Gastroesophageal sphincter (tissue), 4 donors: ENCODE measurements around the gene MS4A12. TPM values are rescaled to one million over a fixed set of nuclear protein-coding genes. Genes with fewer than 3 reads are reported as not detected.
"Not testable (repeated sequence)": the region's sequence is repeated elsewhere in the genome, so short reads cannot be mapped to it uniquely, and the experiment has no call there.

ENCODE experiments used
- ATAC-seq: fragments of 150-250 bp; one replicate; pipeline ENCODE4 v1.9.1; 2016; ENCODE audit warnings: mild to moderate bottlenecking, moderate library complexity
- H3K27ac ChIP-seq, 4 donors: fragments of 200-600 bp; sonication (generic) in 3 of 4; 1 replicate in 3 of 4; 2 replicates in 1 of 4; pipeline ENCODE4 v1.5.1; 2016 to 2019
- H3K27me3 ChIP-seq: fragments of 200-600 bp; sonication (generic); one replicate; pipeline ENCODE4 v1.5.1; 2019
- H3K36me3 ChIP-seq, 2 donors: fragments of 200-600 bp; sonication (generic); one replicate each; pipeline ENCODE4 v1.5.1; 2019; ENCODE audit warnings: control low read depth in 1 of 2
- H3K4me1 ChIP-seq, 3 donors: fragments of 200-600 bp; sonication (generic); 1 replicate in 2 of 3; 2 replicates in 1 of 3; pipeline ENCODE4 v1.5.1; 2016 to 2019; ENCODE audit warnings: control low read depth in 2 of 3
- H3K4me3 ChIP-seq, 2 donors: fragments of 200-600 bp; sonication (generic); one replicate each; pipeline ENCODE4 v1.5.1; 2019; ENCODE audit warnings: mild to moderate bottlenecking in 1 of 2, moderate library complexity in 1 of 2
- H3K9me3 ChIP-seq, 3 donors: fragments of 200-600 bp; sonication (generic); one replicate each; pipeline ENCODE4 v1.5.1; 2017 to 2019; ENCODE audit warnings: control low read depth in 2 of 3
- CTCF ChIP-seq, 4 experiments: fragments of 200-600 bp in 2 of 4; fragments of 450-650 bp in 2 of 4; sonication (generic) in 1 of 4; IDR thresholded peaks; one replicate each; pipeline ENCODE4 v1.5.1; 2017 to 2019; ENCODE audit warnings: antibody characterized with exemption in 4 of 4, mild to moderate bottlenecking in 2 of 4, moderate library complexity in 2 of 4
- EP300 ChIP-seq: sonication (generic); formaldehyde crosslinking; IDR thresholded peaks from one replicate; pipeline ENCODE4 v1.6.1; 2017; ENCODE audit warnings: antibody characterized with exemption, mild to moderate bottlenecking
- POLR2A ChIP-seq, 2 donors: fragments of 450-650 bp; IDR thresholded peaks; one replicate each; pipeline ENCODE4 v1.6.1; 2017; ENCODE audit warnings: antibody characterized with exemption in 2 of 2, mild to moderate bottlenecking in 2 of 2, moderate library complexity in 1 of 2
- POLR2AphosphoS5 ChIP-seq: sonication (generic); formaldehyde crosslinking; IDR thresholded peaks from one replicate; pipeline ENCODE4 v1.6.1; 2017; ENCODE audit warnings: antibody characterized with exemption
- WGBS, 2 donors: methylation state at CpG; one replicate each; pipeline ENCODE4 v1.1.5; 2018; ENCODE audit warnings: low coverage in 1 of 2; 5-methylcytosine and 5-hydroxymethylcytosine counted together
- total RNA-seq, 4 donors: library from RNA; depleted of rRNA; stranded (reverse); fragments of >200 nt; gene quantifications; one replicate each; pipeline ENCODE4 v1.1.0, GENCODE V29; 2016

Gene MS4A12
- total RNA-seq, 4 donors from 2014 or later = not detected

DNA sequence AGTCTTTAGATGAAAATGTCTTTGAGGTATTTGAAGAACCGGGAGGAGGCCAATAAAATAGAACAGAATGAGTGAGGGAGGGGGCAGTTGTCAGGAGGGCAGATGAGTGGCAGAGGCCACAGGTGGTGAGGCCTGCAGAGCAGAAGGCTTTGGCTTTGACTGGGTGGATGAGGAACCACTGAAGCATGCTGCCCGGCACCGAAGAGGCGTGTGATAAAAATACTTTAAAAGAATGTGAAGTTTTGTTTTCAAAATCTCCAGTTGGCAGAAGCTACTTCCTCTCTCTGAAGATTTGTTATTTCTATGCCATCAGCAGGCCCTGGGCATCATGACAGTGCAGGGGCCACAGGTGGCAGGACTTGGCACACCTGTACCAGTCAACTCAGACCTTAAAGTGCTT, 6.3 kb downstream of the MS4A12 start:
- Histone ChIP-seq H3K9me3 (no peaks in the 10 kb centered on the region), H3K4me1 (no peaks in the 10 kb centered on the region), H3K4me3 (no peak overlapping the region), H3K27me3 (no peaks in the 10 kb centered on the region), H3K36me3 (no peaks in the 10 kb centered on the region), H3K27ac (no peak overlapping the region)
- TF ChIP-seq CTCF (IDR thresholded peaks at IDR 0.05) (no peak), POLR2A (IDR thresholded peaks at IDR 0.05) (no peak), POLR2AphosphoS5 (no peak), EP300 (no peak)
- WGBS, 2 donors = 57 to 70% methylated on average over 4 of the region's 4 CpGs
- no peak for ATAC-seq

DNA sequence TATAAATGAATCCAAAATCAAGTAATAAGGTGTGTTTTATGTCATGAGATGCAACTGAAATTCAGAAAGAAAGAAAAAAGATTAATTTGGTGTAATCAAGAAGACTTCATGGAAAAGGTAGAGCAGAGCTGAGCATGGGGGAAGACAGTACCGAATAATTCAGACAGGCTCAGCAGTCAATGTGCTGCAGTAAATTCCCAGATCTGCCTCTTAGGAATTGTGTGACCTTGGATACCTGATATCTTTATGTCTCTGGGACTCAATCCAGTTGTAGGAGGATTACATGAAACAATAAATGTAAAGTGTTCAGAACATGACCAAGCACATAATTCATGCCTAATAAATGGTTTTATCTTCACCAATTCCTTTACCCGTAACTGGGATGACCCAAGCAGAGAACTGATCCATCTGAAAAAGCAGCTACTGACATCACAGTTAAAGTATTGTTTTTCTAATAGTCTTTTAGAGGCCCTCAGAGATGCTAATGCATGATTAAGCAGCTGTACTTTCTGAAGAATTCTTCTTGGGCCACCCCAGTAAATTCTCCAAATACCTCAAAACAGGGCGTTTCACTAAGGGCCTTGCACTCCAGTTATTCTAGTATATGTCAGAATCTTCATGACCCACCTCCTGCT, 7.8 kb downstream of the MS4A12 start:
- Histone ChIP-seq H3K9me3 (no peaks in the 10 kb centered on the region), H3K4me3 (no peak overlapping the region), H3K27ac (no peak overlapping the region), H3K27me3 (no peaks in the 10 kb centered on the region), H3K4me1 (no peaks in the 10 kb centered on the region), H3K36me3 (no peaks in the 10 kb centered on the region)
- TF ChIP-seq POLR2A (IDR thresholded peaks at IDR 0.05) (no peak), POLR2AphosphoS5 (no peak), CTCF (IDR thresholded peaks at IDR 0.05) (no peak), EP300 (no peak)
- WGBS, 2 donors = 62 to 66% methylated on average over 3 of the region's 3 CpGs
- no peak for ATAC-seq

- Histone ChIP-seq H3K27ac (no peak overlapping the region), H3K27me3 (no peaks in the 10 kb centered on the region), H3K36me3 (no peaks in the 10 kb centered on the region), H3K9me3 (no peaks in the 10 kb centered on the region), H3K4me3 (no peak overlapping the region), H3K4me1 (no peaks in the 10 kb centered on the region)
- no peak for ATAC-seq
- no peak for TF ChIP-seq CTCF (IDR thresholded peaks at IDR 0.05)
- no peak for TF ChIP-seq EP300
- TF ChIP-seq POLR2AphosphoS5 = no peak
- no peak for TF ChIP-seq POLR2A (IDR thresholded peaks at IDR 0.05)
- 48 to 69% methylated on average over 3 of the region's 3 CpGs for WGBS, 2 donors
Measured at GRCh38 chr11:60502221-60502775, 9.7 kb downstream of the MS4A12 start.

GRCh38 chr11:60504219-60504905, 11.8 kb downstream of the MS4A12 start:
- Histone ChIP-seq H3K4me1 (no peaks in the 10 kb centered on the region), H3K9me3 (no peaks in the 10 kb centered on the region), H3K4me3 (no peak overlapping the region), H3K27me3 (no peaks in the 10 kb centered on the region), H3K36me3 (no peaks in the 10 kb centered on the region), H3K27ac (no peak overlapping the region)
- ATAC-seq = no peak
- TF ChIP-seq CTCF (IDR thresholded peaks at IDR 0.05) (no peak), POLR2A (IDR thresholded peaks at IDR 0.05) (no peak), EP300 (no peak), POLR2AphosphoS5 (no peak)
- 80 to 85% methylated on average over 3 of the region's 3 CpGs for WGBS, 2 donors

GRCh38 chr11:60509609-60510008, 17.0 kb downstream of the MS4A12 start:
- H3K4me1 ChIP-seq, H3K36me3 ChIP-seq, H3K27me3 ChIP-seq, H3K27ac ChIP-seq, ATAC-seq, H3K4me3 ChIP-seq, H3K9me3 ChIP-seq: not testable (repeated sequence)
- no CpG with 5 or more reads among the region's 15 CpGs for WGBS, 2 donors

GRCh38 chr11:60510209-60510608, 17.6 kb downstream of the MS4A12 start:
- not testable (repeated sequence) for H3K36me3 ChIP-seq, ATAC-seq, H3K27me3 ChIP-seq, H3K4me3 ChIP-seq, H3K27ac ChIP-seq, H3K9me3 ChIP-seq, H3K4me1 ChIP-seq
- WGBS, 2 donors = no CpG with 5 or more reads among the region's 28 CpGs
